ENCODE results near the gene TIMM44.
"Not testable (repeated sequence)": the region's sequence is repeated elsewhere in the genome, so short reads cannot be mapped to it uniquely, and the experiment has no call there.

TIMM44 gene

DNA sequence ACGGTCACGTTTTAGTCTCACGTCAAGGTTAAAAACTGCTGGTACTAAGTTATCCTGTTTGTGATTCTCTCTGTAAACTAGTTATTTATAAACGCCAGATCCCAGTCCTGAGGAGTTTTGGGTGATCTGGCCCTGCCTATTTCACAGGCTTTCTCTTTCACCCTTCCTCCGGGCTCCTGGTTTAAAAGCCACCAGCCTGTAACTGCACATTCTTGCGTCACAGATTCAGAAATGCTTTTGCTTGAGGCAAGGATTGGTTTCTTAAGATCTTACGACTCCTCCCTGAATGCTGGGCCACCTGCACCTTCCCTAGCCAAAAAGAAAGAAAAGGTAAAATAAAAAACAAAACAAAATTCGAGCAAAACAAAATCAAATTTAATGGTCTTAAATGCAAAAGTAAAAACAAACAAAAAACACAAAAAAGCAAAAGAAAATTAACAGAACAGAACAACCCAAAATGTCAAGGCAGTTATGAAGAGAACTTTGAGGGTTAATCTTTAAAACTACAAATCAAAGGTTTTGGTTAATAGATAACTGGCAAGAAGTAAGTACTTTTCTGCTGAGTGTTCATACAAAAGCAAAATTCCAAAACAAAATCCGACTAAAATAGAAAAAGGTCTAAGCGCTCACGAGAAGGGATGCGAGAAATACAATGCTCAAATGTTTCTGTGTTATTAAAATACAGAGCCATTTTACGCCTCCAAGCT lies 18.6 kb upstream of the TIMM44 start:
- Histone ChIP-seq H3K4me3 (ENCODE audit: low read length) (no peak overlapping the region), H3K27me3 (ENCODE audit: insufficient read depth, low read length, poor library complexity) (no peaks in the 10 kb centered on the region), H2BK5ac (ENCODE audit: low read length) (no peak overlapping the region), H4K8ac (ENCODE audit: low read depth, low read length) (no peak overlapping the region), H2BK15ac (replicated peaks; ENCODE audit: low read depth) (no peak overlapping the region), H3K4ac (ENCODE audit: low read depth, low read length) (no peak overlapping the region), H3K4me2 (ENCODE audit: low read length) (no peak overlapping the region), H4K5ac (ENCODE audit: low read length) (no peak overlapping the region), H3K27ac (ENCODE audit: low read depth, low read length) (no peak overlapping the region), H3K79me2 (ENCODE audit: control insufficient read depth, insufficient read depth, low read length) (no peaks in the 10 kb centered on the region), H3K56ac (ENCODE audit: low read length) (no peak overlapping the region), H3K36me3 (ENCODE audit: control insufficient read depth, insufficient read depth, low read length) (peaks cover 10% of the 10 kb centered on the region), H3K18ac (ENCODE audit: low read length) (no peak overlapping the region), H2BK120ac (ENCODE audit: low read depth, low read length) (no peak overlapping the region), H3K4me1 (ENCODE audit: control insufficient read depth, low read depth, low read length) (no peaks in the 10 kb centered on the region), H3K9ac (ENCODE audit: low read length) (no peak overlapping the region), H3K79me1 (ENCODE audit: low read length) (no peaks in the 10 kb centered on the region), H3K23ac (ENCODE audit: low read length) (no peak overlapping the region), H2AK5ac (ENCODE audit: low read length) (no peak overlapping the region)
- DNase-seq = no peak
- WGBS (ENCODE audit: extremely low coverage, insufficient coverage, low lambda C conversion rate) = no CpG with 5 or more reads among the region's 13 CpGs

DNA sequence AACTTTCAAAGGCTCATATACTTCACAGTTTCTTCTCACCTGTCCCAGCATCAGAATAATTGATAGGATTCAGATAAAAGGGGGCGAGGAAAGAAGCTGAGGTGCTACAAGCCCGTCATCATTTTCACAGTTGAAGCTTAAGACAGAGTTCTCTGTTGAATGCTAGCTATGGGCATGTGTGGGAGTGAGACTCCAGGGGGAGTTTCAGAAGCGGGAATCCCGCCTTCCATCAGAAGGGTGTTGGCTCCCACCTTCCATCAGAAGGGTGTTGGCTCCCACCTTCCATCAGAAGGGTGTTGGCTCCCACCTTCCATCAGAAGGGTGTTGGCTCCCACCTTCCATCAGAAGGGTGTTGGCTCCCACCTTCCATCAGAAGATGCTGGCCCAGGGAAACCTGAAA lies 17.6 kb upstream of the TIMM44 start:
- H4K5ac ChIP-seq (ENCODE audit: low read length) = not testable (repeated sequence)

DNA sequence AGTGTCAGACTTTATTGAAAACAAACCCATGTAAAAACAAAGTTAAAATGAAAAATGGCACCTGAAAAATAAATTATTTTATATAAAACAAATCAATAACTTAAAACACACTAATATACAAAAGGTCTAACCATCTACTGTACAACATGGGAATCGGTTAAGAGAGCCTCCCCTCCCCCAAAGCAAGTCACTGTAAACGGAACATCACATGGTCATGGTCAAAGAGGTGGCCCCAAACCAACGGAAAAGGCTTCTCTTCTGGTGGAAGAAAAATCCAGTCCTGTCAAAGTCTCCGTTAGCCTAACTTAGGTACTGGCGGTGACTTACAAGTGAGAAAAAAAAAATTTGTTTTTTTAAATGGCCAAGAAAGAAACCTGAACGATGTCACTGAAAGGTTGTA lies 15.7 kb upstream of the TIMM44 start:
- no peaks in the 10 kb centered on the region for H3K79me2 ChIP-seq (ENCODE audit: control insufficient read depth, insufficient read depth, low read length)
- no peak overlapping the region for H2BK120ac ChIP-seq (ENCODE audit: low read depth, low read length)
- H3K4me3 ChIP-seq (ENCODE audit: low read length) = no peak overlapping the region
- no peak overlapping the region for H3K56ac ChIP-seq (ENCODE audit: low read length)
- no peaks in the 10 kb centered on the region for H3K4me1 ChIP-seq (ENCODE audit: control insufficient read depth, low read depth, low read length)
- H2AK5ac ChIP-seq (ENCODE audit: low read length) = no peak overlapping the region
- no CpG with 5 or more reads among the region's 6 CpGs for WGBS (ENCODE audit: extremely low coverage, insufficient coverage, low lambda C conversion rate)
- no peak overlapping the region for H3K4ac ChIP-seq (ENCODE audit: low read depth, low read length)
- no peak for DNase-seq
- H3K9ac ChIP-seq (ENCODE audit: low read length) = no peak overlapping the region
- no peak overlapping the region for H3K27ac ChIP-seq (ENCODE audit: low read depth, low read length)
- H4K8ac ChIP-seq (ENCODE audit: low read depth, low read length) = no peak overlapping the region
- no peaks in the 10 kb centered on the region for H3K27me3 ChIP-seq (ENCODE audit: insufficient read depth, low read length, poor library complexity)
- H3K79me1 ChIP-seq (ENCODE audit: low read length) = no peaks in the 10 kb centered on the region
- no peak overlapping the region for H3K4me2 ChIP-seq (ENCODE audit: low read length)
- H3K18ac ChIP-seq (ENCODE audit: low read length) = no peak overlapping the region
- H4K5ac ChIP-seq (ENCODE audit: low read length) = no peak overlapping the region
- no peak overlapping the region for H2BK5ac ChIP-seq (ENCODE audit: low read length)
- H2BK15ac ChIP-seq (replicated peaks; ENCODE audit: low read depth) = no peak overlapping the region
- H3K36me3 ChIP-seq (ENCODE audit: control insufficient read depth, insufficient read depth, low read length) = peaks cover 3% of the 10 kb centered on the region
- H3K23ac ChIP-seq (ENCODE audit: low read length) = no peak overlapping the region

More for the DNA sequence above, 17.6 kb upstream of the TIMM44 start:
- not testable (repeated sequence) for H3K4me2 ChIP-seq (ENCODE audit: low read length); H3K27me3 ChIP-seq (ENCODE audit: insufficient read depth, low read length, poor library complexity); H2BK120ac ChIP-seq (ENCODE audit: low read depth, low read length); H3K4me3 ChIP-seq (ENCODE audit: low read length); H2BK5ac ChIP-seq (ENCODE audit: low read length); H2AK5ac ChIP-seq (ENCODE audit: low read length); H3K18ac ChIP-seq (ENCODE audit: low read length); H3K79me1 ChIP-seq (ENCODE audit: low read length); DNase-seq; H3K4ac ChIP-seq (ENCODE audit: low read depth, low read length); H3K23ac ChIP-seq (ENCODE audit: low read length); H3K56ac ChIP-seq (ENCODE audit: low read length); H2BK15ac ChIP-seq (replicated peaks; ENCODE audit: low read depth); H3K36me3 ChIP-seq (ENCODE audit: control insufficient read depth, insufficient read depth, low read length); H4K8ac ChIP-seq (ENCODE audit: low read depth, low read length); H3K9ac ChIP-seq (ENCODE audit: low read length); H3K27ac ChIP-seq (ENCODE audit: low read depth, low read length); H3K4me1 ChIP-seq (ENCODE audit: control insufficient read depth, low read depth, low read length); H3K79me2 ChIP-seq (ENCODE audit: control insufficient read depth, insufficient read depth, low read length)
- WGBS (ENCODE audit: extremely low coverage, insufficient coverage, low lambda C conversion rate) = no CpG with 5 or more reads among the region's 4 CpGs

DNA sequence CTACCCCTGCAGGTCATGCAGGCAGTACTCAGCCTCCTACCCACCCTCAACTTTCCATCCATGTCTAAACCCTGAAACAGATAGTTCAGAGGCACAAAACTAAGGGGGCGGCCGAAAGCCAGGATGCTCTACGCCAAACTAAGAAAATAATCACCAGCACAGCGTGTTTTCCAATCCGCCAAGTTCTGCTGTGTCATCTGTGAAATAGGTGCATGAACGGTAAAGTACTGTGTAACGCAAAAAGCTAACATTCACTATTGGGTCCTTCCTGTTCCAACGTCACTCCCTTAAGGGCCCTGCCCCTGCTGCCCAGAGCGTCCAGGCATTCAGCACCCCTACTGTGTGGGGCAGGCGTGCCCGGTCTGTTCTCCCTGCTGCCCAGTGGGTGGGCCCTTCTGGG lies 12.2 kb upstream of the TIMM44 start:
- Histone ChIP-seq H2BK120ac (ENCODE audit: low read depth, low read length) (no peak overlapping the region), H3K36me3 (ENCODE audit: control insufficient read depth, insufficient read depth, low read length) (no peaks in the 10 kb centered on the region), H4K5ac (ENCODE audit: low read length) (no peak overlapping the region), H3K56ac (ENCODE audit: low read length) (no peak overlapping the region), H4K8ac (ENCODE audit: low read depth, low read length) (no peak overlapping the region), H3K4ac (ENCODE audit: low read depth, low read length) (no peak overlapping the region), H3K4me2 (ENCODE audit: low read length) (no peak overlapping the region), H2AK5ac (ENCODE audit: low read length) (no peak overlapping the region), H3K27me3 (ENCODE audit: insufficient read depth, low read length, poor library complexity) (no peaks in the 10 kb centered on the region), H3K4me3 (ENCODE audit: low read length) (no peak overlapping the region), H2BK5ac (ENCODE audit: low read length) (no peak overlapping the region), H3K79me1 (ENCODE audit: low read length) (no peaks in the 10 kb centered on the region), H3K23ac (ENCODE audit: low read length) (no peak overlapping the region), H3K18ac (ENCODE audit: low read length) (no peak overlapping the region), H3K4me1 (ENCODE audit: control insufficient read depth, low read depth, low read length) (no peaks in the 10 kb centered on the region), H2BK15ac (replicated peaks; ENCODE audit: low read depth) (no peak overlapping the region), H3K79me2 (ENCODE audit: control insufficient read depth, insufficient read depth, low read length) (no peaks in the 10 kb centered on the region), H3K27ac (ENCODE audit: low read depth, low read length) (no peak overlapping the region), H3K9ac (ENCODE audit: low read length) (no peak overlapping the region)
- WGBS (ENCODE audit: extremely low coverage, insufficient coverage, low lambda C conversion rate) = no CpG with 5 or more reads among the region's 11 CpGs
- no peak for DNase-seq

DNA sequence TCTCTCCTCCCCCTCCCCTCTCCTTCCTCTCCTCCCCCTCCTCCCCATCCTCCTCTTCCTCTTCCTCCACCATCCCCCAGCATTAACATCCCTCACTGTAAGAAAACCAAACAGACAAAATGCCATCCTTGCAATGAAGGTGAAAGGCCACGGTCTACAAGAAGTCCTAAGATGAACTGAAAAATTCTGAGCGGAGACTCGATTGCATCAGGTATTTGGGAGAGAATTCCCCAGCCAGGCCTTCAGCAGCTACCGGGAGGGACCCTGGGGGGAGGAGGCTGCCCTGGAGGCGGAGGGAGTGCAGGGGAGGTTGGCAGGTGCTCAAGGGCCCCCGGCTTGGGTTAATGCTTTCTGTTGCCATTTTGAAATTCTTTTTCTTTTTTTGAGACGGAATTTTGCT lies 10.1 kb upstream of the TIMM44 start:
- Histone ChIP-seq H3K36me3 (ENCODE audit: control insufficient read depth, insufficient read depth, low read length) (no peaks in the 10 kb centered on the region), H3K4me2 (ENCODE audit: low read length) (no peak overlapping the region), H2BK15ac (replicated peaks; ENCODE audit: low read depth) (no peak overlapping the region), H3K79me1 (ENCODE audit: low read length) (no peaks in the 10 kb centered on the region), H4K8ac (ENCODE audit: low read depth, low read length) (no peak overlapping the region), H3K18ac (ENCODE audit: low read length) (no peak overlapping the region), H3K23ac (ENCODE audit: low read length) (no peak overlapping the region), H3K27me3 (ENCODE audit: insufficient read depth, low read length, poor library complexity) (no peaks in the 10 kb centered on the region), H2AK5ac (ENCODE audit: low read length) (no peak overlapping the region), H2BK120ac (ENCODE audit: low read depth, low read length) (no peak overlapping the region), H3K4me3 (ENCODE audit: low read length) (no peak overlapping the region), H3K4me1 (ENCODE audit: control insufficient read depth, low read depth, low read length) (no peaks in the 10 kb centered on the region), H3K9ac (ENCODE audit: low read length) (no peak overlapping the region), H2BK5ac (ENCODE audit: low read length) (no peak overlapping the region), H3K56ac (ENCODE audit: low read length) (no peak overlapping the region), H3K27ac (ENCODE audit: low read depth, low read length) (no peak overlapping the region), H3K4ac (ENCODE audit: low read depth, low read length) (no peak overlapping the region), H3K79me2 (ENCODE audit: control insufficient read depth, insufficient read depth, low read length) (no peaks in the 10 kb centered on the region), H4K5ac (ENCODE audit: low read length) (no peak overlapping the region)
- no CpG with 5 or more reads among the region's 7 CpGs for WGBS (ENCODE audit: extremely low coverage, insufficient coverage, low lambda C conversion rate)
- peak; percentile 52 for DNase-seq

DNA sequence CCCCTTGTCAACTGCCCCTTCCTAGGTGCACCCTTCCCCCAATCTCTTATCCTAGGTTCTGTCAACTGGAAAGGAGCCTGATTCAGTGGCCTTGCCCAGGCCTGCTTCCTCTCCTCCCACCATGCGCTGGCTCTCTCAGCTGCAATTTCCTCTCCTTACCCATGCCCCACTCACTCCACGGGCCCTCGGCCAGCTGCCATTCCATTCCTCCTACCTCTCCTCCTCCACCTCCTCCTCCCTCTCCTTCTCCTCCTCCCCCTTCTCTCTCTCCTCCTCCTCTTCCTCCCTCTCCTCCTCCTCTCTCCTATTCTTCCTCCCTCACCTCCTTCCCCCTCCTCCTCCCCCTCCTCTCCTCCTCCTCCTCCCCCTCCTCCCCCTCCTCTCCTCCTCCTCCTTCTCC lies 9.6 kb upstream of the TIMM44 start:
- DNase-seq = peak; percentile 31
- H2BK120ac ChIP-seq (ENCODE audit: low read depth, low read length) = no peak overlapping the region
- no peak overlapping the region for H3K4me2 ChIP-seq (ENCODE audit: low read length)
- no peaks in the 10 kb centered on the region for H3K36me3 ChIP-seq (ENCODE audit: control insufficient read depth, insufficient read depth, low read length)
- H3K23ac ChIP-seq (ENCODE audit: low read length) = no peak overlapping the region
- no peak overlapping the region for H2AK5ac ChIP-seq (ENCODE audit: low read length)
- no peak overlapping the region for H4K8ac ChIP-seq (ENCODE audit: low read depth, low read length)
- no peaks in the 10 kb centered on the region for H3K79me2 ChIP-seq (ENCODE audit: control insufficient read depth, insufficient read depth, low read length)
- H3K4ac ChIP-seq (ENCODE audit: low read depth, low read length) = no peak overlapping the region
- no peak overlapping the region for H3K56ac ChIP-seq (ENCODE audit: low read length)
- H2BK5ac ChIP-seq (ENCODE audit: low read length) = no peak overlapping the region
- H3K27me3 ChIP-seq (ENCODE audit: insufficient read depth, low read length, poor library complexity) = no peaks in the 10 kb centered on the region
- no peak overlapping the region for H4K5ac ChIP-seq (ENCODE audit: low read length)
- no peaks in the 10 kb centered on the region for H3K4me1 ChIP-seq (ENCODE audit: control insufficient read depth, low read depth, low read length)
- no peaks in the 10 kb centered on the region for H3K79me1 ChIP-seq (ENCODE audit: low read length)
- no CpG with 5 or more reads among the region's 3 CpGs for WGBS (ENCODE audit: extremely low coverage, insufficient coverage, low lambda C conversion rate)
- no peak overlapping the region for H3K9ac ChIP-seq (ENCODE audit: low read length)
- no peak overlapping the region for H3K4me3 ChIP-seq (ENCODE audit: low read length)
- H2BK15ac ChIP-seq (replicated peaks; ENCODE audit: low read depth) = no peak overlapping the region
- no peak overlapping the region for H3K27ac ChIP-seq (ENCODE audit: low read depth, low read length)
- H3K18ac ChIP-seq (ENCODE audit: low read length) = no peak overlapping the region

Measured in mesendoderm (in vitro differentiated cells).